ENCODE measurements around the gene WBP11. TPM values are rescaled to one million over a fixed set of nuclear protein-coding genes. Genes with fewer than 3 reads are reported as not detected.

WBP11 gene
- total RNA-seq, 1 experiment from 2014 or later: 67.4 TPM

- intact Hi-C loops (cut with micrococcal nuclease): loop anchor here (10.0 kb wide), 2 partner anchors 384 to 684 kb away; partner anchors contain the start of gene RERG
- H3K27ac ChIP-seq (ENCODE audit: low read depth, low read length): no peak overlapping the region
- BruUV-seq (replicated peaks): no TSS peak
Measured at GRCh38 chr12:14840616-14841015, 37.3 kb upstream of the WBP11 start.

GRCh38 chr12:14839262-14839661 lies 36.0 kb upstream of the WBP11 start:
- ATAC-seq: no peak
- DNase-seq (ENCODE audit: low read depth, low spot score): no peak
- Histone ChIP-seq H4K20me1 (ENCODE audit: insufficient read depth) (no peaks in the 10 kb centered on the region), H2AFZ (ENCODE audit: low read depth, low read length, poor library complexity, severe bottlenecking) (no peak overlapping the region), H3K27me3 (ENCODE audit: insufficient read depth, low read length) (no peaks in the 10 kb centered on the region), H3K9me2 (ENCODE audit: insufficient read depth) (no peaks in the 10 kb centered on the region), H3K9me3 (ENCODE audit: control insufficient read depth in 1 of 2, insufficient read depth in 1 of 2, low read depth in 1 of 2, low read length in 2 of 2) (no peaks in the 10 kb centered on the region), H3K36me3 (ENCODE audit: control insufficient read depth in 1 of 2, insufficient read depth in 2 of 2, low read length in 2 of 2) (no peaks in the 10 kb centered on the region), H3K4me3 (replicated peaks in 1 of 2; ENCODE audit: low read depth in 1 of 2, low read length in 2 of 2) (no peak overlapping the region), H3K4me2 (ENCODE audit: low read length) (no peak overlapping the region), H3K79me2 (ENCODE audit: insufficient read depth, low read length) (no peaks in the 10 kb centered on the region), H3K4me1 (ENCODE audit: control insufficient read depth in 1 of 2, insufficient read depth in 2 of 2, low read length in 2 of 2) (peaks cover 0 to 22% of the 10 kb centered on the region in 2 experiments; a peak in 2 of 4 replicates), H3K27ac (ENCODE audit: low read depth, low read length) (no peak overlapping the region), H3K9ac (ENCODE audit: low read length) (no peak overlapping the region)
- ChIA-PET CTCF (no interaction called here), RAD21 (ENCODE audit: low non-redundant PET in 1 of 2, low total read pairs in 2 of 2, uncharacterized antibody in 2 of 2, unreplicated experiment in 2 of 2) (no interaction called here), POLR2A (no interaction called here)
- no peak for TF ChIP-seq REST (IDR thresholded peaks at IDR 0.05; ENCODE audit: low read depth)
- intact Hi-C loops (cut with micrococcal nuclease): no loop called here
- no TSS peak for BruUV-seq (replicated peaks)

More at GRCh38 chr12:14840616-14841015, 37.3 kb upstream of the WBP11 start:
- RAD21 ChIA-PET (ENCODE audit: low non-redundant PET in 1 of 2, low total read pairs in 2 of 2, uncharacterized antibody in 2 of 2, unreplicated experiment in 2 of 2): no interaction called here
- POLR2A ChIA-PET: no interaction called here
- Histone ChIP-seq H3K9me3 (ENCODE audit: control insufficient read depth in 1 of 2, insufficient read depth in 1 of 2, low read depth in 1 of 2, low read length in 2 of 2) (no peaks in the 10 kb centered on the region), H3K27me3 (ENCODE audit: insufficient read depth, low read length) (no peaks in the 10 kb centered on the region), H3K36me3 (ENCODE audit: control insufficient read depth in 1 of 2, insufficient read depth in 2 of 2, low read length in 2 of 2) (no peaks in the 10 kb centered on the region), H3K9me2 (ENCODE audit: insufficient read depth) (no peaks in the 10 kb centered on the region), H3K79me2 (ENCODE audit: insufficient read depth, low read length) (no peaks in the 10 kb centered on the region), H3K4me3 (replicated peaks in 1 of 2; ENCODE audit: low read depth in 1 of 2, low read length in 2 of 2) (no peak overlapping the region), H4K20me1 (ENCODE audit: insufficient read depth) (no peaks in the 10 kb centered on the region), H2AFZ (ENCODE audit: low read depth, low read length, poor library complexity, severe bottlenecking) (no peak overlapping the region), H3K4me1 (ENCODE audit: control insufficient read depth in 1 of 2, insufficient read depth in 2 of 2, low read length in 2 of 2) (peaks cover 0 to 22% of the 10 kb centered on the region in 2 experiments; a peak in 2 of 4 replicates), H3K9ac (ENCODE audit: low read length) (no peak overlapping the region), H3K4me2 (ENCODE audit: low read length) (no peak overlapping the region)
- ATAC-seq (no peak), DNase-seq (ENCODE audit: low read depth, low spot score) (no peak)
- no peak for TF ChIP-seq EZH2 (IDR thresholded peaks at IDR 0.05)
- no peak for TF ChIP-seq CBX3 (IDR thresholded peaks at IDR 0.05; ENCODE audit: low read depth)
- no peak for TF ChIP-seq SIN3A (IDR thresholded peaks at IDR 0.05; ENCODE audit: low read depth)
- no peak for TF ChIP-seq ATF3 (IDR thresholded peaks at IDR 0.05)
- no peak for TF ChIP-seq ELF1 (IDR thresholded peaks at IDR 0.05; ENCODE audit: borderline replicate concordance, low read depth)
- CTCF ChIA-PET: no interaction called here
